ENCODE data around the gene MAPK8. TPM values are rescaled to one million over a fixed set of nuclear protein-coding genes. Genes with fewer than 3 reads are reported as not detected.

Gene MAPK8
- total RNA-seq, 1 donor from 2014 or later: 27.2 TPM

- no peak for ATAC-seq
Observed at GRCh38 chr10:48292616-48293015, 13.9 kb upstream of the MAPK8 start.

GRCh38 chr10:48294431-48294830, 12.0 kb upstream of the MAPK8 start:
- no peak for ATAC-seq

- no peak for ATAC-seq
Observed at GRCh38 chr10:48296576-48297098, 9.8 kb upstream of the MAPK8 start.

- ATAC-seq: no peak
Observed at GRCh38 chr10:48299066-48299465, 7.4 kb upstream of the MAPK8 start.

- ATAC-seq: no peak
Observed at GRCh38 chr10:48299692-48300091, 6.8 kb upstream of the MAPK8 start.

GRCh38 chr10:48300556-48300955, 5.9 kb upstream of the MAPK8 start:
- no peak for ATAC-seq

- no peak for ATAC-seq
Observed at GRCh38 chr10:48302515-48303476, 3.7 kb upstream of the MAPK8 start.

- no peak for ATAC-seq
Observed at GRCh38 chr10:48305905-48306264, 592 bp upstream of the MAPK8 start.

- peak; percentile 64 for ATAC-seq
Observed at GRCh38 chr10:48306870-48307710, 613 bp downstream of the MAPK8 start.

- ATAC-seq: no peak
Observed at GRCh38 chr10:48307711-48308018, 1.2 kb downstream of the MAPK8 start.

GRCh38 chr10:48309711-48310226, 3.3 kb downstream of the MAPK8 start:
- ATAC-seq: peak; percentile 15

- no peak for ATAC-seq
Observed at GRCh38 chr10:48314107-48314506, 7.6 kb downstream of the MAPK8 start.

- ATAC-seq: peak; percentile 72
Observed at GRCh38 chr10:48316236-48316635, 9.8 kb downstream of the MAPK8 start.

- no peak for ATAC-seq
Observed at GRCh38 chr10:48317321-48317990, 11.0 kb downstream of the MAPK8 start.

- no peak for ATAC-seq
Observed at GRCh38 chr10:48322017-48322416, 15.5 kb downstream of the MAPK8 start.

- ATAC-seq: no peak
Observed at GRCh38 chr10:48324580-48324979, 18.1 kb downstream of the MAPK8 start.

GRCh38 chr10:48330269-48330668, 23.8 kb downstream of the MAPK8 start:
- peak; percentile 31 for ATAC-seq

- peak; percentile 23 for ATAC-seq
Observed at GRCh38 chr10:48331436-48331835, 25.0 kb downstream of the MAPK8 start.

GRCh38 chr10:48332166-48332870, 25.8 kb downstream of the MAPK8 start:
- ATAC-seq: peak; percentile 76

GRCh38 chr10:48332871-48333216, 26.4 kb downstream of the MAPK8 start:
- no peak for ATAC-seq

GRCh38 chr10:48333856-48334255, 27.4 kb downstream of the MAPK8 start:
- ATAC-seq: peak; percentile 98

GRCh38 chr10:48335788-48336187, 29.3 kb downstream of the MAPK8 start:
- ATAC-seq: no peak

Data from esophagus mucosa (tissue), 1 donor.